Measurements from ENCODE around the gene NDUFA13.

NDUFA13 gene

DNA sequence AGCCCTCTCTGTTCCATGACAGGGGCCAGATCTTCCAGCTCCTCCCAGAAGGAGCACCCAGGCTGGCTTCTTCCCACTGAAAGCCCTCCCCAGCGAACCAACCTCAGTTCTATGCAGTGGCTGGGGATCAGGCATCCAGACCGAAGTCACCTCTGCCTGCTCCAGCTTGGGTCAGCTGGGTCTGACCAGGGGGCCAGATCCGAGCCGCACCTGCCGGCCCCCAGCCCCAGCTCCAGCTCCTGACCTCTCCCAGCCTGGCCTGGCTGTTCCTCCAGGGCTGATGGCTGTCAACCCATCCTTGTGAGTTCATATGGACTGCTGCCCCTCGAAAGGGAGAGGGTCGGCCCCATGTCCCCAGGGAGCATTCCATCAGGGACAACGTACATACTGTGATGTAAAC, 8.7 kb upstream of the NDUFA13 start:
- TF ChIP-seq, protein P1, sequence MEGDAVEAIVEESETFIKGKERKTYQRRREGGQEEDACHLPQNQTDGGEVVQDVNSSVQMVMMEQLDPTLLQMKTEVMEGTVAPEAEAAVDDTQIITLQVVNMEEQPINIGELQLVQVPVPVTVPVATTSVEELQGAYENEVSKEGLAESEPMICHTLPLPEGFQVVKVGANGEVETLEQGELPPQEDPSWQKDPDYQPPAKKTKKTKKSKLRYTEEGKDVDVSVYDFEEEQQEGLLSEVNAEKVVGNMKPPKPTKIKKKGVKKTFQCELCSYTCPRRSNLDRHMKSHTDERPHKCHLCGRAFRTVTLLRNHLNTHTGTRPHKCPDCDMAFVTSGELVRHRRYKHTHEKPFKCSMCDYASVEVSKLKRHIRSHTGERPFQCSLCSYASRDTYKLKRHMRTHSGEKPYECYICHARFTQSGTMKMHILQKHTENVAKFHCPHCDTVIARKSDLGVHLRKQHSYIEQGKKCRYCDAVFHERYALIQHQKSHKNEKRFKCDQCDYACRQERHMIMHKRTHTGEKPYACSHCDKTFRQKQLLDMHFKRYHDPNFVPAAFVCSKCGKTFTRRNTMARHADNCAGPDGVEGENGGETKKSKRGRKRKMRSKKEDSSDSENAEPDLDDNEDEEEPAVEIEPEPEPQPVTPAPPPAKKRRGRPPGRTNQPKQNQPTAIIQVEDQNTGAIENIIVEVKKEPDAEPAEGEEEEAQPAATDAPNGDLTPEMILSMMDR (IDR thresholded peaks at IDR 0.05; ENCODE audit: low read depth, low read length) = no peak
- no peak for DNase-seq (ENCODE audit: extremely low read depth, low read depth)

DNA sequence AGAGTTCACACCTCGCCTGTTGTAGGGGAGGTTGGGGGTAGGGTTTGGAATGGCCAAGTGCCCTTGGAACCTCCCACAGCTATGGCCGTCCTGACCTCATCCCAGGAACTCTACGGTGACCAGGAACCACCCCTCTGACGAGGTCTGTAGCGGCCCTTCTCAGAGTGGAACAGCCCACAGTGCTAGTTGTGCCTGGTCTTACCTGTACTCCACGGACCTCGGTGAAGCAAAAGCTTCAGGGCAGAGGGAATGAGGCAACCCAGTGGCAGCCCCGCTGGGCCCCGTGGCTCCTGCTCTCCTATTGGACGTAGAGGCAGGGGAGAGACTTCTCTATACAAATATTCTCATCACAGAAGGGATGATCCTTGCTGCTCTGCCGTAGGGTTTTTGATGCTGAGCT, 7.8 kb upstream of the NDUFA13 start:
- TF ChIP-seq, protein P1 (IDR thresholded peaks at IDR 0.05; ENCODE audit: low read depth, low read length) = no peak
- no peak for DNase-seq (ENCODE audit: extremely low read depth, low read depth)

DNA sequence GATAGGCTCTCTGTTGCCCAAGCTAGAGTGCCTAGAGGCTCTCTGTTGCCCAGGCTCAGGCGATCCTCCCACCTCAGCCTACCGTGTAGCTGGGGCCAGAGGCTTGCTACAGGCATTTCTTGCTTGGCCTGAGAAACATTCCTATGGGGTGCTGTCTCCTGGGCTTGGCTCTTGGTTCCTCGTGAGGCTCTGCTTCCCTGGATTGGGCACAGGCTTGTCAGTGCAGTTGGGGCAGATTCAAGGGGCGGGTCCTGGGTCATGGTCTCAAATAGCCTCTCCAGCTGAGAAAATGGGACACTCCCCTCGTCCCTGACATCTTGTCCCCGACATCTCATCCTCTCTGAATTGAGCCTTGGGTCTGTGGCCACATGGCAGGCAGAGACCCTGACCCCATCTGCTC, 5.6 kb upstream of the NDUFA13 start:
- DNase-seq (ENCODE audit: extremely low read depth, low read depth) = no peak
- TF ChIP-seq, protein P1 (IDR thresholded peaks at IDR 0.05; ENCODE audit: low read depth, low read length) = no peak

DNA sequence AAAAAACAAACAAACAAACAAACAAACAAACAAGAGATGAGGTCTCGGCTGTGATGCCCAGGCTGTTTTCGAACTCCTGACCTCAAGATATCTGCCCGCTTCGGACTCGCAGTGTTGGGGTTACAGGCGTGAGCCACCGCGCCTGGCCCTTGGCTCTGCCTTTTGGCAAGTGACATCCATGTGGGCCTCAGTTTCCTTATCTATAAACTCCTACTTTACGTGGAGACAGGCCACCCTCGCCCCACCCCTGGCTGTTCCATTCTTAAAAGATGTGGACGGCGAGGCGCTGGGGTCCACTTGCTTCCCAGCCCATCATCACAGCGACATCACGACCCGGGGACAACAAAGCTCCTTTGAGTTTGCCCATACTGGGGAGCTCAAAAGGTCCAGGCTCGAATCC, 2.3 kb upstream of the NDUFA13 start:
- TF ChIP-seq, protein P1 (IDR thresholded peaks at IDR 0.05; ENCODE audit: low read depth, low read length) = no peak

DNA sequence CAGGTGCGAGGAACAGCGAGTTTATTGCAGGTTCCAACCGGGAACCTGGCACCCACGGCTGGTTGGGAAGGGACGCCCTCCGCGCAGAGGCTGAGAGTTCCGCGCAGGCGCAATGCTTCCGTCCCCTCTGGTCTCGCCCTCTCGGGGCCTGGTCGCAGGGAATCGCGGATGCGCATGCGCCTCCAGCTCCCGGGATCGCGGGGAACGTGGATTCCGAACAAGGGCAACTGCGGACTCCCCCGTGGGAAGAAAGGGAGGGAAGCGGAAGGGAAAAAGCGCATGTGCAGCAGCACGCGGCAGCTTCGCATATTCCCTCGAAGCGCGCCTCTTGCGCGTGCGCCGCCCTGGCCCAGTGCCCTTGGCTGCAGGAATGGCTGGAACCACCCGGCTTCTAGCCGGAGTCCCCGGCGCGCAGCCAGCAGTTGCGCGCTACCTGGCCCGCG, 1.8 kb upstream of the NDUFA13 start:
- TF ChIP-seq, protein P1 (IDR thresholded peaks at IDR 0.05; ENCODE audit: low read depth, low read length) = no peak
- peak; percentile 29 for DNase-seq (ENCODE audit: extremely low read depth, low read depth)

More for the DNA sequence above, 2.3 kb upstream of the NDUFA13 start:
- DNase-seq (ENCODE audit: extremely low read depth, low read depth) = no peak

DNA sequence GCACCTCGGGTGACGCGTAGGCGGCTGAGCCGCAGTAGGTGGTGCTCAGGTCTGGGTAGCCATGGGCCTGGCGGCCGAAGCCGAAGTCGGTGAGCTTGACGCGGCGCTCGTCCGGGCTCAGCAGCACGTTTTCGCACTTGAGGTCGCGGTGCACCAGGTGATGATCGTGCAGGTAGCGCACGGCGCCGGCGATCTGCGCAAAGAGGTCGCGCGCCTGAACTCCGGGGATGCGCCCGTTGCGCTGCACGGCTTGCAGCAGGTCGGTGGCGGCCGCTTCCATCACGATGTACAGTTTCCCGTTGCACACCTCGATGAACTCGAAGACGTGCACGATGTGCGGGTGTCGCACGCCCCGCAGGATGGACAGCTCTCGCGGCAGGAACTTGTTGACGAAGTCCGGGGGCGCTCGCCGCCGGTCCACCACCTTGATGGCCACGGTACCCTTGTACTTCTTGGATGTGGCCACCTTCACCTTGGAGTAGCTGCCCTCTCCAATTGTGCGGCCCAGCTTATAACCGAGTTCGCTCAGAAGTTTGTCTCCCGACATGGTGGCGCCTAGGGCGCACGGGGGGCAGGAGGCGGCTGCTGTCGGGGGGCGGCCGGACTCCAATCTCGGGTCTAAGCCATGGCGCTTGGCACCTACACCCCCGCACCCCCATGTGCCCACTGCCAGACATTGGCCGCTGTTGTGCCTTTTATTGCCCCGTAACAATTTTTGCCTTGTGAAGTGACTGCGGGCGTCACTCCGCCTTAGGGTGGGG, 964 bp upstream of the NDUFA13 start, which contains the start of gene TSSK6:
TSS of gene TSSK6 (minus strand) at position 668 of the 761 bp plus-strand sequence. CDS start at position 547, 121 bp downstream.
- no peak for DNase-seq (ENCODE audit: extremely low read depth, low read depth)
- TF ChIP-seq, protein P1 (IDR thresholded peaks at IDR 0.05; ENCODE audit: low read depth, low read length) = no peak

DNA sequence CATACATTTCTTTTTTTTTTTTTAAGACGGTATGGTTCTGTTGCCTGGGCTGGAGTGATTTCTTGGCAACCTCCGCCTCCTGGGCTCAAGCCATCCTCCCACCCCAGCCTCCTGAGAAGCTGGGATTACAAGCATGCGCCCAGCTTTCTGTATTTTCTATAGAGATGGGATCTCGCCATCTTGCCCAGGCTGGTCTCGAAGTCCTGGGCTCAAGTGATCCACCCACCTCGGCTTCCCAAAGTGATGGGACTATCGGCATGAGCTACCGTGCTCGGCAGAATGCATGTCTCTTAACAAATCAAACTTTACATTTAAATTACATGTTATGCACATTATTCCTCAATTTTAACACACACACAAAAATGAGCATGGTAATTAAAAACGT, 1.2 kb downstream of the NDUFA13 start:
- TF ChIP-seq, protein P1 (IDR thresholded peaks at IDR 0.05; ENCODE audit: low read depth, low read length) = no peak
- no peak for DNase-seq (ENCODE audit: extremely low read depth, low read depth)
